Astrocyte (in vitro differentiated cells and primary cell): ENCODE measurements around the gene ZFYVE28. TPM values are rescaled to one million over a fixed set of nuclear protein-coding genes. Genes with fewer than 3 reads are reported as not detected.

Experiments used
- DNase-seq: peaks from one replicate; pipeline ENCODE4 v3.0.0-alpha.2; 2010; ENCODE audit warnings: low read depth
- FAIRE-seq: peaks from 2 replicates; lab custom pipeline; 2011; peaks lifted over from hg19 to GRCh38; lab: Jason Lieb, UNC
- H2AFZ ChIP-seq: 2 replicates; pipeline ENCODE4 v1.6.0; 2012; ENCODE audit warnings: low read depth, low read length, inconsistent platforms
- H3K27ac ChIP-seq: 2 replicates; pipeline ENCODE4 v1.5.1; 2011; ENCODE audit warnings: low read depth, low read length, inconsistent platforms
- H3K27me3 ChIP-seq: 2 replicates; pipeline ENCODE4 v1.6.0; 2011; ENCODE audit warnings: low read length, inconsistent platforms; ENCODE audit not compliant: insufficient read depth
- H3K36me3 ChIP-seq: 2 replicates; pipeline ENCODE4 v1.5.1; 2011; ENCODE audit warnings: low read length, inconsistent platforms; ENCODE audit not compliant: insufficient read depth
- H3K4me1 ChIP-seq: 2 replicates; pipeline ENCODE4 v1.5.1; 2011; ENCODE audit warnings: low read length, inconsistent platforms; ENCODE audit not compliant: insufficient read depth
- H3K4me2 ChIP-seq: 2 replicates; pipeline ENCODE4 v1.6.0; 2012; ENCODE audit warnings: low read length, inconsistent platforms
- H3K4me3 ChIP-seq: 2 replicates; pipeline ENCODE4 v1.5.1; 2011; ENCODE audit warnings: low read depth, mild to moderate bottlenecking, low read length, inconsistent platforms; ENCODE audit not compliant: insufficient read depth
- H3K79me2 ChIP-seq: 2 replicates; pipeline ENCODE4 v1.6.0; 2012; ENCODE audit warnings: mild to moderate bottlenecking, low read length, inconsistent platforms; ENCODE audit not compliant: insufficient read depth
- H3K9ac ChIP-seq: 2 replicates; pipeline ENCODE4 v1.6.0; 2012; ENCODE audit warnings: mild to moderate bottlenecking, low read length, inconsistent platforms
- H3K9me3 ChIP-seq: 2 replicates; pipeline ENCODE4 v1.5.1; 2012; ENCODE audit warnings: low read depth, mild to moderate bottlenecking, low read length, inconsistent platforms; ENCODE audit not compliant: insufficient read depth
- H4K20me1 ChIP-seq: 2 replicates; pipeline ENCODE4 v1.6.0; 2012; ENCODE audit warnings: low read length, inconsistent platforms; ENCODE audit not compliant: insufficient read depth
- H3K27ac Mint-ChIP-seq: one replicate; pipeline ENCODE4 v1.8.0; 2021; ENCODE audit warnings: mild to moderate bottlenecking, mixed read lengths; ENCODE audit not compliant: unreplicated experiment
- H3K27me3 Mint-ChIP-seq: one replicate; pipeline ENCODE4 v1.8.0; 2021; ENCODE audit warnings: low read depth, mixed read lengths; ENCODE audit not compliant: unreplicated experiment
- H3K36me3 Mint-ChIP-seq: one replicate; pipeline ENCODE4 v1.8.0; 2021; ENCODE audit warnings: low read depth, mixed read lengths; ENCODE audit not compliant: unreplicated experiment
- H3K4me1 Mint-ChIP-seq: one replicate; pipeline ENCODE4 v1.8.0; 2021; ENCODE audit warnings: low read depth, mixed read lengths; ENCODE audit not compliant: unreplicated experiment
- H3K4me3 Mint-ChIP-seq: one replicate; pipeline ENCODE4 v1.8.0; 2021; ENCODE audit warnings: mild to moderate bottlenecking, moderate library complexity, mixed read lengths; ENCODE audit not compliant: unreplicated experiment
- H3K9me3 Mint-ChIP-seq: one replicate; pipeline ENCODE4 v1.8.0; 2021; ENCODE audit warnings: mild to moderate bottlenecking, mixed read lengths; ENCODE audit not compliant: unreplicated experiment
- EZH2 ChIP-seq: IDR thresholded peaks from 2 replicates; pipeline ENCODE4 v1.6.1; 2012; ENCODE audit warnings: mild to moderate bottlenecking, low read length, inconsistent platforms; ENCODE audit not compliant: insufficient read depth
- total RNA-seq: library from RNA; stranded (reverse); gene quantifications from 2 replicates; pipeline ENCODE4 v1.2.1, GENCODE V29; 2021
- TF ChIP-seq, protein P1 (sequence below): IDR thresholded peaks from 2 replicates; pipeline ENCODE4 v1.5.1; 2011; ENCODE audit warnings: low read depth, mild to moderate bottlenecking, inconsistent platforms, low read length, moderate library complexity; ENCODE audit not compliant: insufficient read depth

ZFYVE28 gene
- total RNA-seq, 1 donor from 2014 or later = 0.68 TPM

- H3K4me1 ChIP-seq = no peaks in the 10 kb centered on the region
- peaks cover 8% of the 10 kb centered on the region for H3K4me1 Mint-ChIP-seq
- no peak for FAIRE-seq
These were observed 147.9 kb downstream of the ZFYVE28 start for GRCh38 chr4:2270341-2271165.

DNA sequence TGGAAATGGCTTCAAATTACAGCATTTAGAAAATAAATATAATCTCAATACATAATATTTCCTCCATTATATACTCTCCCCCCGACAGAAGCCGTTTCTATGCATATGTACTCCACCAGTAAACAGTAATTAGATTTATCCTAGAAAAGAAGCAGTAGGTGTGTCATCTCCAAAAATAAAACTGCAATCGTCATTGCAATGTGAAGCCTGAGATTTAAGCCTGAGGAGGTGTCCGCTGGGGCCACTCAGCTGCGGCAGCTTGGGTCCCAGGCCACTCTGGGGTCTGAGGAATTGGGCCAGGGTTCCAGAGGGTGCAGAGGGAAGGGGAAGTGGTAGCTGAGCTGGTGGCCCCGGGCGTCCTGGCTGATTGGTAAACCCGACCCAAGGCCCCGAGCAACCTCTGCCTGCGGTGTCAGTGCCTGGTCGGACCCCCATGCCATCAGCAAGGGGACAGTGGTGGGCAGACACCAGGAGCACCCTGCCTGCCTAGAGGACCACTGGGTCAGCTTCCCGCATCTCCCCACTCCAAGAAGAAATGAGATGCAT, 148.8 kb downstream of the ZFYVE28 start:
- H3K4me1 ChIP-seq = no peaks in the 10 kb centered on the region
- DNase-seq (no peak), FAIRE-seq (no peak)
- H3K9ac ChIP-seq = no peak overlapping the region
- no peaks in the 10 kb centered on the region for H3K79me2 ChIP-seq
- Mint-ChIP-seq H3K4me1 (peaks cover 8% of the 10 kb centered on the region), H3K4me3 (no peak overlapping the region), H3K36me3 (no peaks in the 10 kb centered on the region), H3K27me3 (peaks cover 43% of the 10 kb centered on the region), H3K27ac (no peak overlapping the region), H3K9me3 (no peaks in the 10 kb centered on the region)
- H2AFZ ChIP-seq = no peak overlapping the region
- no peak overlapping the region for H3K4me3 ChIP-seq
- no peaks in the 10 kb centered on the region for H3K36me3 ChIP-seq
- no peak overlapping the region for H3K27ac ChIP-seq
- TF ChIP-seq, protein P1, sequence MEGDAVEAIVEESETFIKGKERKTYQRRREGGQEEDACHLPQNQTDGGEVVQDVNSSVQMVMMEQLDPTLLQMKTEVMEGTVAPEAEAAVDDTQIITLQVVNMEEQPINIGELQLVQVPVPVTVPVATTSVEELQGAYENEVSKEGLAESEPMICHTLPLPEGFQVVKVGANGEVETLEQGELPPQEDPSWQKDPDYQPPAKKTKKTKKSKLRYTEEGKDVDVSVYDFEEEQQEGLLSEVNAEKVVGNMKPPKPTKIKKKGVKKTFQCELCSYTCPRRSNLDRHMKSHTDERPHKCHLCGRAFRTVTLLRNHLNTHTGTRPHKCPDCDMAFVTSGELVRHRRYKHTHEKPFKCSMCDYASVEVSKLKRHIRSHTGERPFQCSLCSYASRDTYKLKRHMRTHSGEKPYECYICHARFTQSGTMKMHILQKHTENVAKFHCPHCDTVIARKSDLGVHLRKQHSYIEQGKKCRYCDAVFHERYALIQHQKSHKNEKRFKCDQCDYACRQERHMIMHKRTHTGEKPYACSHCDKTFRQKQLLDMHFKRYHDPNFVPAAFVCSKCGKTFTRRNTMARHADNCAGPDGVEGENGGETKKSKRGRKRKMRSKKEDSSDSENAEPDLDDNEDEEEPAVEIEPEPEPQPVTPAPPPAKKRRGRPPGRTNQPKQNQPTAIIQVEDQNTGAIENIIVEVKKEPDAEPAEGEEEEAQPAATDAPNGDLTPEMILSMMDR = no peak
- no peak for TF ChIP-seq EZH2
- no peaks in the 10 kb centered on the region for H3K9me3 ChIP-seq
- H3K4me2 ChIP-seq = no peak overlapping the region
- H3K27me3 ChIP-seq = no peaks in the 10 kb centered on the region
- H4K20me1 ChIP-seq = no peaks in the 10 kb centered on the region

More at GRCh38 chr4:2270341-2271165, 147.9 kb downstream of the ZFYVE28 start:
- H3K4me2 ChIP-seq = no peak overlapping the region
- H3K9me3 ChIP-seq = no peaks in the 10 kb centered on the region
- no peaks in the 10 kb centered on the region for H3K27me3 ChIP-seq
- Mint-ChIP-seq H3K36me3 (no peaks in the 10 kb centered on the region), H3K27ac (no peak overlapping the region), H3K27me3 (peaks cover 41% of the 10 kb centered on the region), H3K9me3 (no peaks in the 10 kb centered on the region), H3K4me3 (no peak overlapping the region)
- no peaks in the 10 kb centered on the region for H4K20me1 ChIP-seq
- H3K79me2 ChIP-seq = no peaks in the 10 kb centered on the region
- H3K36me3 ChIP-seq = no peaks in the 10 kb centered on the region
- TF ChIP-seq, protein P1 = no peak
- TF ChIP-seq EZH2 = no peak
- no peak overlapping the region for H3K4me3 ChIP-seq
- DNase-seq = no peak
- no peak overlapping the region for H2AFZ ChIP-seq
- no peak overlapping the region for H3K9ac ChIP-seq
- H3K27ac ChIP-seq = no peak overlapping the region

DNA sequence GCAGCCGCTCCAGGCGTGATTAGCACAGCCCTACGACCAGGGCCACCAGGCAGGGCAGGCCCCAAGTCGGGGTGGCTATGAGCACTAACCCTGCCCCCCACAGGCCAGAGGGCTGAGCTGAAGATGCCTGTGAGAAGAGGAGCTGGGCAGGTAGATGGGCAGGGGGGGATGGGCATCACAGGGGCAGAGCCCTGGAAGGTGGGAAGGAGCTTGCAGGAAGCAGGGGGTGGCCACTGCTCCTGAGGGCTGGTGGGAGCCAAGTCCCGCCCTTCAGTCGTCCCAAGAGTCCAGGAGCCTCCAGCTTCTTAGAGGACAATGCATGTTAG, 149.3 kb downstream of the ZFYVE28 start:
- H3K27ac ChIP-seq = no peak overlapping the region
- no peak overlapping the region for H3K9ac ChIP-seq
- FAIRE-seq (no peak), DNase-seq (no peak)
- H3K4me1 ChIP-seq = no peaks in the 10 kb centered on the region
- H4K20me1 ChIP-seq = no peaks in the 10 kb centered on the region
- no peaks in the 10 kb centered on the region for H3K9me3 Mint-ChIP-seq
- H3K27me3 Mint-ChIP-seq = peaks cover 40% of the 10 kb centered on the region
- H3K36me3 Mint-ChIP-seq = no peaks in the 10 kb centered on the region
- TF ChIP-seq, protein P1 = no peak
- TF ChIP-seq EZH2 = no peak
- no peak overlapping the region for H3K4me2 ChIP-seq
- no peak overlapping the region for H2AFZ ChIP-seq
- no peaks in the 10 kb centered on the region for H3K36me3 ChIP-seq
- H3K27me3 ChIP-seq = no peaks in the 10 kb centered on the region
- no peak overlapping the region for H3K4me3 ChIP-seq
- peaks cover 6% of the 10 kb centered on the region for H3K4me1 Mint-ChIP-seq
- no peaks in the 10 kb centered on the region for H3K79me2 ChIP-seq
- no peak overlapping the region for H3K27ac Mint-ChIP-seq
- no peak overlapping the region for H3K4me3 Mint-ChIP-seq
- no peaks in the 10 kb centered on the region for H3K9me3 ChIP-seq
